Measurements from ENCODE around the gene CALHM3.

Gene CALHM3

GRCh38 chr10:103474077-103474476 lies 5.0 kb downstream of the CALHM3 start:
- no peak for DNase-seq (ENCODE audit: low spot score)

- no peak for DNase-seq (ENCODE audit: low spot score)
These were observed 5.8 kb downstream of the CALHM3 start for GRCh38 chr10:103473261-103473671.

GRCh38 chr10:103472005-103472404 lies 7.0 kb downstream of the CALHM3 start:
- no peak for DNase-seq (ENCODE audit: low spot score)

GRCh38 chr10:103470761-103471653 lies 8.0 kb downstream of the CALHM3 start:
- DNase-seq (ENCODE audit: low spot score) = peak; percentile 86

- no peak for DNase-seq (ENCODE audit: low spot score)
These were observed 9.8 kb downstream of the CALHM3 start for GRCh38 chr10:103469201-103469600.

- no peak for DNase-seq (ENCODE audit: low spot score)
These were observed 11.6 kb downstream of the CALHM3 start for GRCh38 chr10:103467406-103467805.

GRCh38 chr10:103466734-103467133 lies 12.3 kb downstream of the CALHM3 start:
- DNase-seq (ENCODE audit: low spot score) = no peak

GRCh38 chr10:103465411-103466179 lies 13.4 kb downstream of the CALHM3 start:
- no peak for DNase-seq (ENCODE audit: low spot score)

- DNase-seq (ENCODE audit: low spot score) = no peak
These were observed 15.5 kb downstream of the CALHM3 start for GRCh38 chr10:103463499-103463898.

- DNase-seq (ENCODE audit: low spot score) = no peak
These were observed 19.4 kb downstream of the CALHM3 start for GRCh38 chr10:103459615-103460014.

GRCh38 chr10:103458720-103459119 lies 20.3 kb downstream of the CALHM3 start, which contains the start of gene CALHM1:
TSS of gene CALHM1 (minus strand) at chr10:103458900. CDS start at chr10:103458751, 149 bp downstream.
- no peak for DNase-seq (ENCODE audit: low spot score)

- DNase-seq (ENCODE audit: low spot score) = no peak
These were observed 21.0 kb downstream of the CALHM3 start for GRCh38 chr10:103457896-103458583.

GRCh38 chr10:103457176-103457712 lies 21.8 kb downstream of the CALHM3 start:
- no peak for DNase-seq (ENCODE audit: low spot score)

- DNase-seq (ENCODE audit: low spot score) = no peak
These were observed 22.9 kb downstream of the CALHM3 start for GRCh38 chr10:103456074-103456660.

GRCh38 chr10:103455235-103455634 lies 23.8 kb downstream of the CALHM3 start:
- no peak for DNase-seq (ENCODE audit: low spot score)

- no peak for DNase-seq (ENCODE audit: low spot score)
These were observed 25.0 kb downstream of the CALHM3 start for GRCh38 chr10:103454026-103454425.

- no peak for DNase-seq (ENCODE audit: low spot score)
These were observed 26.4 kb downstream of the CALHM3 start for GRCh38 chr10:103452506-103453230.

GRCh38 chr10:103451831-103452505 lies 27.1 kb downstream of the CALHM3 start, which contains the start of gene CALHM2:
TSS of gene CALHM2 (minus strand) at chr10:103452370. CDS start at chr10:103449941, 2,429 bp downstream.
- DNase-seq (ENCODE audit: low spot score) = peak; percentile 53

GRCh38 chr10:103451091-103451813 lies 27.8 kb downstream of the CALHM3 start:
- peak; percentile 59 for DNase-seq (ENCODE audit: low spot score)
